DMS 273 (cell line): Measurements from ENCODE around the gene IL4I1.

Experiments used
- DNase-seq: peaks from one replicate; lab custom pipeline; 2025; ENCODE audit not compliant: unreplicated experiment; lab: John Stamatoyannopoulos, UW

IL4I1 gene

DNA sequence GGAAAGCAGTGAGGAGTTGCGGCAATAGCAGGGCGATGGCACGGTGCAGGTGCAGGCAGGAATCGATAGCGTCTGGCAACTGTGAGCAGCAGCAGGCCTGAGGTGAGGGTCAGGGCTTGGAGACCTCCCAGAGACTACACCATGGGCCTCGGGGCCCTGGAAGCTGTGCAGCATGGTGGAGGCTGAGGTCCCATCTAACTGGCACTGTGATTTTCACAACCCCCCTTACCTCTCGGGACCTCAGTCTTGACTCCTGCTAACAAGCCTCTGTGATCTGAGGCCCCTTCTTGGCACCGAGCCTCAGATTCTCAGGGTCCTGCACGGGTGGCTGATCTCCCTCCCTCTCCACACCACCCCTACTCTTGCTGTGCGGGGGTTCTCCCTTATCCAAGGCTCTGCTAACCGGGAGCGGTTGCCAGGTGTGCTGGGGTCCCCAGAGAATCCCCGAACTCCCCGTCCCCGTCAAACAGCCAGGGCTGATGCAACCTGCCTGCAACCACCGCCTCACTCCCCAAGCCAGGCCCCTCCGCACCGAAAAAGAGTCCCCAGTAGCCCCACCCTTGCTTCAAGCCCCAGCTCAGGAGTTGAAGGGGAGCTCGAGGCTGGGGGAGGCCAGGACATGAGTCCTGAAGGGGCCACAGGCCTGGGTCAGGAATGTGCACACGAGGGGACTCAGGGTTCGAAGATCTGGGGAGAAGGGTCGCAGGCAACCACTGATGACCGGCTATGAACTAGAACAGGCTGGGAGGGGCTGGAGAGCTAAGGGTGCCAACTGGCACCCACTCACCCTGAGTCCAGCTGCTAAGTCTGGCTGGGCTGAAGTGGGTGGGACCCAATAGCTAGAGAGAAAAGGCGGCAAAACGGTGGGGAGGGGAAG lies 27.6 kb upstream of the IL4I1 start:
- peak; percentile 47 for DNase-seq

DNA sequence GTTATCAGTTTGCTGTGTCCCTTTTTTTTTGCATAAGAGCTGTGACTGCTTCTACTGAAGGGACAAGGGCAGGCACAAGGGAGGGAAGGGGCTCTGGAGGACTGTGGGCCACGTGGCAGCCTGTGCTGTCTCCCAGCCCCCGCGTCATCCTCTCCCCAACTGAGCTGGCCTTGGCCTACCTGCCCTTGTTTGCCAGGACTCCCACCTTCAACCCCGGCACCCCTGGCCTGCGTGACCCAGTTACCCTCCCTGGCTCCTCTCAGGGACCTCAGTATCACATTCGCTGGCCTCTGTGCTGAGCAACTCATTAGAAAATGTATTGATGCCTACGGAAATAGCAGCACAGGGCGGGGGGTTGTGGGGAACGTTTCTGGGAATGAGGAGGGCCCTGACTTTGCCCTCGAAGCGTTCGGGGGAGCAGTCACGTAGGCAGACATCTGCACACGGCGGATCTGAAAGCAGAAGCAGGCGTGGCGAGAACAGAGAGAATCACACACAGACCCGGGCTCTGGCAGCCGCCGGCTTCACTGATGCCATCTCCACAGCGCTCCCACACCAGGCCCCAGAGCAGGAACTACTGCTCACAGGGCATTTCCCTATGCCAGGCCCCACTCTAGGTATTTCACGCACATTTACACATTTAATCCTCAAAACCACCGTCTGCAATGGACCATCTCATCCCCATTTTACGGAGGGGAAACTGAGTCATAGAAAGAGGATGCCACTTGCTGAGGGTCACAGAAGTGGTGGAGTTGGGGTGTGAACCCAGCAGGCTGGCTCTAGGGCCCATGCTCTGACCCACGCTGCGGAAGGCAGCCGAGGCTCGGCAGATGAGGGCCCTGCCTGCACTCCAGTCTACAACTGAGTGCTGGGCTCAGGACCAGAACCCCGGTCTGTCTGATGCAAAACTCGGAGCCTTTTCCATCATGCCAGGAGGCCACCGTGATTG lies 26.6 kb upstream of the IL4I1 start:
- DNase-seq, result no peak

- DNase-seq, result no peak
Observed at GRCh38 chr19:49921871-49922795, 25.4 kb upstream of the IL4I1 start.

DNA sequence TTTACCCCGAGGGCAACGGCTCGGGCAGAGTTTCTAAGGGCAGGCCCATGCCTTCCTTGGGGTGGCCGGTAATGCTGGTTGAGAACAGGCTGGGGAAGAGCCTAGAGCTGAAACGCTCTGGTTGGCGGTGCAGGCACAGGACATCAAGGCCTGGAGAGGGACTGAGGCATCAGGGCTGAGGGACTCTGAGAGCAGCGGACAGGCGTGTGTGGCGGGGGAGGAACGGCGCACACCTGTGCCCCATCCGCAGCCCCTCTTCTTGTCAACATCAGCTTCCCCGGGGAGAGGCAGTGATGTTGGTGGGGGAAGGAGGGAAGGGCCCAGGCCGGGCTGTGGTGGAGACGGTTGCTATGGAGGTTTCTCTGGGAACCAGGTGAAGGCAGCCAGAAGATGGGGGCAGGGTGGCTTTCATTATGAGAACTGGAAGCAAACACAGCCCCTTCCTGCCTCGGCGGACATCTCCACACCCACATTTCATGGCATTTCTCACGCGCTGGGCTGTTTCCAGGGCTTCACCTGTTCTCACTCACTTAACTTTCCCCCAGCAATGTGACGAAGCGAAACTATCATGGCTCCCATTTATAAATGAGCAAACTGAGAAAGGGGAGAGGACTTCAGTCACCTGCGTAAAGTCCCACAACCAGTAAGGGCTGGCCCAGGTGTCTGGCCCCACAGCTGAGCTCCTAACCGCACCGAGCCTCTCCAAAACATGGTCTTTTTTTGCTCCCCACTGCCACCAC lies 24.1 kb upstream of the IL4I1 start:
- DNase-seq, result no peak

DNA sequence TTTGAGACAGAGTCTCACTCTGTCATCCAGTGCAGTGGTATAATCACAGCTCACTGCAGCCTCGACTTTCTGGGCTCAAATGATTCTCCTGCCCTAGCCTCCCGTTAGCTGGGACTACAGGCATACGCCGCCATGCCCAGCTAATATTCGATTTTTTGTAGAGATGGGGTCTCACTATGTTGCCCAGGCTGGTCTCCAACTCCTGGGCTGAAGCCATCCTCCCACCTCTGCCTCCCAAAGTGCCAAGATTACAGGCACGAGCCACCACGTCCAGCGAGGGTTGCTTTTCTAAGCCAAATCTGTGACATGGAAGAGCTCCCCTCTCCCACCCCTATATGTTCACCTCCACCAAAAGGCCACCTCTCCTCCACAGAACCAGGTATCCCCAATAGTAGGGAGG lies 21.4 kb upstream of the IL4I1 start:
- no peak for DNase-seq

- peak; percentile 28 for DNase-seq
Observed at GRCh38 chr19:49916839-49917733, 20.4 kb upstream of the IL4I1 start.

DNA sequence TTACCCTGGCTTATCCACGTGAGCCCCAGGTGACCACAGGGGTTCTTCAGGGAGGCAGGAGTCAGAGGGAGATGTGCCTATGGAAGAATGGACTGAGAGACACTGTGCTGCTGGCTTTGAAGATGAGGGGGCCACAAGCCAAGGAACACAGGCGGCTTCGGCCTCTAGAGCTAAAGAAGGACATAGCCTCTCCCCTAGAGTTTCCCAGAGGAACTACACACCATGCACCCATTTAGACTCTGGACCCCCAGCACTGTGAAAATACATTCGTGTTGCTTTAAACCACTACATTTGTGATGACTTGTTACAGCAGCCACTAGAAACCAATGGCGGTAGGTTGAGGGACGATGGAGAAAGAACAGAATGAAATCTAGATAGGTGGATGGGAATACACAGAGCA lies 18.6 kb upstream of the IL4I1 start:
- DNase-seq, result no peak

- DNase-seq, result no peak
Observed at GRCh38 chr19:49913720-49914119, 17.0 kb upstream of the IL4I1 start.

DNA sequence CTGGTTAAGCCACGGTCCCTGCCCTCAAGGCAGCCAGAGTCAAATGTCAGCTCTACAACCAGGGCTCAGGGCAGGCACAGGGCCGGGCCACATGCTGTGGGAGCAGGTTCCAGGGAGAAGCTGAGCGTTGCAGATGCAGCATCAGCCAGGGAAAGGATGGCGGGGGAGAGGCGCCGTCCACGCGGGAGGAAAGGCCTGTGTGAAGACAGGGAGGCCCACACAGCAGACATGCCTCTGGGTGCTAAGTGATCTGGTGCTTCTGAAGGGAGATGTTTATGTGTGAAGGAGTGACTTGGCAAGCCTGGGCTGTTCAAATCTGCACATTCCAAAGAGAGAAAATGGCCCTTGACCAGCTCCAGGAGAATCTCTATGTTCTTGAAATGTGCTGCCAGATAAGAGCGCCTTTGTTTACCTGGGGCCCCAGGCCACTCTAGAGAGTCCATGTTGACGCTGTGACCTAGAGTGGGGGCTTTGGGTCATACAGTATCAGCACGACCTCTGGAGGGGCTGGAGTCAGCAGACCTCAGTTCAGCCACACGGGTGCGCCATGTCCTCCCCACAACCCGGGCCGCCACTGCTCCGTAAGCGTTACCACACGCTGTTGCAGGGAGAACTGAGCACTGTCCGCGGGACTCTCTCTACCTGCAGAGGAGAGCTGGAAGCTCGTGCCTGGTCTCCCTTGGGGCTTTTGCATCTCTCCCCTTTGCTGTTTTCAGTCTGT lies 16.4 kb upstream of the IL4I1 start:
- DNase-seq, result no peak

- no peak for DNase-seq
Observed at GRCh38 chr19:49911381-49912145, 14.9 kb upstream of the IL4I1 start.

GRCh38 chr19:49910179-49910578 lies 13.5 kb upstream of the IL4I1 start:
- DNase-seq, result no peak

DNA sequence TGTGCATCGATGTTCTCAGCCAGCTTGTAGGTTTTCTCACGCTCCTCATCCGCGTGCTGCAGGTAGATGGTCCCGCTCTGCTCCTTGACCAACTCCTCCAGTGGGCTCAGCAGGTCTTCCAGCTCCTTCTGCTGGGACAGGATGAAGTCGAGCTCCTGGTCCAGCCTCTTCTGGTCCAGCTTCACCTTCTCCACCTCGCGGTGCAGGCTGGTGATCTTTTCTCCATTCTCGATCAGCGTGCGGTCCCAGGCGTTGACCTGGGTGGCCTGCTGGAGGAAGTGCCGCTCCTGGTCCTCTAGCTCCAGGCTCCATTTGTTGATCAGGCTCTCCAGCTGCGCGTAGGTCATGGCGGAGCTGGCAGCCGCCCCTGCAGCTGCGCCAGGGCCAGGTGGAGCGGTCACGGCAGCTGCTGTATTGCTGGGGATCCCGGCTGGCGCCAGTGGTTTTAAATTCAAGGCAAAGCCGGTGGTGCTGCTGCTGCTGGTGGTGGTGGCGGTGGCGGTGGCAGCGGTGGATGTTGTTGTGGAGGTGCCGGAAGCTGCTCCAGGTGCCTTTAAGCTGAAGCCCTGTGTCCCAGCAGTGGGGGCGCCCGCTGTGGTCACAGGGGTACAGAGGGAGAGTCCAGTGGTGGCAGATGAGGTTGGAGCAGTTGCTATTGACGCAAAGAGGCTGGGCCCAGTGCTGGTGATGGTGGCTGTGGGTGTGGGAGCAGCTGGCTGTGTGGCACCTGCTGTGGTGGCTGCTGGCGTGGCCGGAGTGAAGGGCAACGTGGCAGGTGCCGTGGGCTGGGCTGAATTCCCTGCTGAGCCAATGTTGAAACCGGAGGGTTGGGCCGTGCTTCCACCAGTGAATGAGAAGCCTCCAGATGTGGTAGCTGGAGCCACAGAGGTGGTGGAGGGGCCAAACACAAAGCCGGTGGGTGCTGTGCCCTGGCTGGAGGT lies 12.1 kb upstream of the IL4I1 start:
- DNase-seq, result no peak

- DNase-seq, result no peak
Observed at GRCh38 chr19:49907745-49908446, 11.2 kb upstream of the IL4I1 start.

DNA sequence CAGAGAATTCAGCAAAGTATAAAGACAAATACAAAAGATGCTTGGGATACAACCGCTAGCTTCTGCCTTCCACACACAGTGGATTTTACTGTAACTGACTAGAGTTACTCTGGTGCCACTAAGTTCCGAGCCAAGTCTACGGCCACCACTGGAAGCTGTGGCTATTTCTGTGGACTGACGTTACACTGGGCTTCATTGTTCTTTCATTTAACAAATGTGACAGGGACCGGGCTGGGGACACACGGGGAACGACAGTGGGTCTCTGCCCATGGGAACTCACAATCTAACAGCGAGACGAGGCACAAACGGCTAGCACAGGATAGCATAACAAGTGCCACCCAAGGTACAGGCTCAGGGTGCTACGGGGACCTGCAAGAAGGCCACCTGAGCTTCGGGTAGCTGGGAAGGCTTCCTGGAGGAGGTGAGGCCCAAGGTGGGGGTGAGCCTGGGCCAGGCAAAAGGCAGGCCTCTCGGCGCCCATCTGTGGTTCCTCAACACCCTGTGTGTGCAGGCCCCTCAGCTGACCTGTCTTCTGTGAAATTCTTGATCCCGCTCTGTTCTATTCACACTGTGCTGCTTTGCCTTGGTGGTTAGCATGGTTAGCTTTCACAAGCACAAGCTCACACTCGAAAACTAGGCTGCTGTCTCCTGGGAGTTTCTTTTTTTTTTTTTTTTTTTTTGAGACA lies 10.3 kb upstream of the IL4I1 start:
- no peak for DNase-seq

- no peak for DNase-seq
Observed at GRCh38 chr19:49904136-49904535, 7.4 kb upstream of the IL4I1 start.
